NCI-H1417 (cell line): ENCODE measurements around the gene RFC2.
"Not testable (repeated sequence)": the region's sequence is repeated elsewhere in the genome, so short reads cannot be mapped to it uniquely, and the experiment has no call there.

ENCODE experiments used
- DNase-seq, 3 experiments: peaks; one replicate each; lab custom pipeline; 2025; lab: John Stamatoyannopoulos, UW

The RFC2 gene

DNA sequence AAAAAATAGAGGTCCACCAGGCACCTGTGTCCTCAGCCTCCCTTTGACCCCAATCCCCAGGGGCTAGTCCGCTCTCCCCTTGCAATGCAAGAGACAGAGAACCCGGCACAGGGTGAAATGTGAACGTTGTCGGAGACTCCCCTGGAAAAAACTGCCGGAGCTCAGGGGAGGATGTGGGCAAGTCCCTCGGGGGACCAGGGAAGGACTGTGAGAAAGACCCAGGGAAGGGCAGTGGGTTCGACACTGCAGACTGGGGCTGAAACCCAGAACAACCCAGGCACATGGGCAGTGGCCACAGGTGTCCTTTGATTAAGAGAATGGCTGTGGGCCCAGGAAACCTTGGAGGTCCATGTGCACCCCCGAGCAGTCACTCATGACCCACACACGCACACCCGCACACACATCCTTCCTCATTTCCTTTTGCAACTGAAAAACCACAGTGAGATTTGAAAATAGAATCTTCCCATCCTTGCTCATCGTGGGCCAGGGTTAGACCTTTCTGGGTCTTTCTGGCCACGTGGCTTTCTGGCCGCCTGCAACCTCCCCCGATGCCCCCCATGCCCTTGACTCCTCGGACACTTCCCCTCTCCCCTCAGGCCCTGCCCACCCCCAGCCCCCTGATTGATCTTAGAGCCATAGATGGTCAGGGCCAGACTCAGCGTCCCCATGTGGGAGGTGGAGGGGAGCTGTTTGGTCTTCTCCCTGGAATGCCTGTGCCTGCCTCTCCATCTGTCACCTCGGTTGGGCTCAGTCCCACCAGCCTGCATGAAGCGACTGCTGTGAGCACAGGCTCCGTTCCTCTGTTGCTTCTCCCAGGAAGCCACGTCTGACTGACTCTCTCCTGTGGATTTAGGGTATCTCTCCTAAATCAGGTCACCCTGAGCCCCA lies 36.5 kb downstream of the RFC2 start:
- no peak for DNase-seq

DNA sequence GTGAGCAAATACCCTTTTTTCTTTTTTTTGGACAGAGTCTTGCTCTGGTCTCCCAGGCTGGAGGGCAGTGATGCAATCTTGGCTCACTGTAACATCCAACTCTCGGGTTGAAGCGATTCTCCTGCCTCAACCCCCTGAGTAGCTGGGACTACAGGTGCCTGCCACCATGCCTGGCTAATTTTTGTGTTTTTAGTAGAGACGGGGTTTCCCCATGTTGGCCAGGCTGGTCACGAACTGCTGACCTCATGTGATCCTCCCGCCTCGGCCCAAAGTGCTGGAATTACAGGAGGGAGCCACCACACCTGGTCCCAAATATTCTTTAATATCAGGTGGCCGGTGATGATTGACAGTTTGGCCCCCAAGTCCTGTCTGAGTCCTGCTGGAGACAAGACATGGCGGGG lies 37.8 kb downstream of the RFC2 start:
- DNase-seq: no peak

DNA sequence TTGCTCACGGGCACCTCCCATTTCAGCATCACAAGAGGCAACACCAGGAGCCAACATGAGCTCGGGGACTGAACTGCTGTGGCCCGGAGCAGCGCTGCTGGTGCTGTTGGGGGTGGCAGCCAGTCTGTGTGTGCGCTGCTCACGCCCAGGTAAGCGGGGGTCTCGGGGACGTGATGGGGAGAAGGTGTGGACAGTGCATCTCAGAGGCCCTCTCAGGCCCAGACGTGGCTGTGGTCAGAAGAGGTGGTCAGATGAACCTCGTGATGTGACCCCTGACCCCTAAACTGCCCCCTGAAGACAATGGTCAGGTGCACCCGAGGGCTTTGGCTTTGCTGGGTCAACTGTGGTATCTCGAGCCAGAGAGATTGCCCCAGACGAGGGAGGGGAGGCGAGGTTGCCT lies 38.3 kb downstream of the RFC2 start:
- DNase-seq: no peak

DNA sequence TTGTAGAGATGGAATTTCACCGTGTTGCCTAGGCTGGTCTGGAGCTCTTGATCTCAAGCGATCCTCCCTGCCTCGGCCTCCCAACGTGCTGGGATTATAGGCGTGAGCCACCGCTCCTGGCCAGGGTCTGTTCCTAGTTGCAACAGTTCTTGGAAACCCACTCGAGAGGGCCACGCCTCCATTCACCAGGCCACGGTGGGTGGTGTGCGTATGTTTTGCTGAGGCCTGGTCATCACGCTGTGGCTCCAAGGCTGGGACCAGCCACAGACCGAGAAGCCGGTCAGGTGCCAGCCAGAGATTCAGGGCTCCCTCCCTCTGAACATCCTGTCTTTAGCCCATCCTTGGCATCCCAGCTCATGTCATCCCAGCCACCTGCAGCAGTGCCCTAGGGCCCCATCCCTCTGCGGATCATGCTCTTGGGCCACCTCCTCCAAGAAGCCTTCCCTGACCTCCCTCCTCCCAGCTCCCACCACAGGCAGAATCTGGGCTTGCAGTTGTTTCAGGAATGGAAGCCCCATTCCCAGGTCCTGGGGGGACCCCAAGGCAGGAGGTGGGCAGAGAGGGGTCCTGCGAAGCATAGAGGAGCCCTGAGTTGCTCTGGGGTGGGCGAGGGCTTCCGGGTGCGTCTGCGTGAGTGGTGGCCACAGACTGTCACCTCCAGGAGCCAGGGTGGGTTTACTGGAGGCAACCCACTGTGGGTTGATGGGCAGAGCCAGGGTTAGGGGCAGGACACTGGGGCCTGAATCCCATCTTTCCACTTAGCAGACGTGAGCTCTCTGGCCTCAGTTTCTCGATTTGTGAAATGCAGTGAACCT lies 39.2 kb downstream of the RFC2 start:
- DNase-seq: no peak

DNA sequence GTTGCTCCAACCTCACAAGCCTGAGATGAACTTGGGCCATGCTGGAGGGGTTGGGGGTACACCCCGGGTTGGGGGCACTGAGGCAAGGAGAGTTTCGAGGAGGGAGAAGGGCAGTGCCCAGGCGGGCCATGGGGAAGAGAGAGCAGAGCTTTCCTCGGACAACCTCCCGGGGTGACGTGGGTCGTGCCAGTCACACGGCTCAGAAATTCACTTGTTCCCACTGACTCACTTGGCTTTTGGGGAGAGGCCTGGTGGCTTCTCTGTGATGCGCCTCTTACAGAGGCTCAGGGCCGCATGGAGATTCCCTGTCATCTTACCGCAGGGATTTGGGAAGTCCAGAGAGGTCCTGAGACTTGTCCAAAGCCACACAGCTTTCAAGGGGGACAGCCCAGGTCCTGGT lies 41.5 kb downstream of the RFC2 start:
- no peak for DNase-seq

DNA sequence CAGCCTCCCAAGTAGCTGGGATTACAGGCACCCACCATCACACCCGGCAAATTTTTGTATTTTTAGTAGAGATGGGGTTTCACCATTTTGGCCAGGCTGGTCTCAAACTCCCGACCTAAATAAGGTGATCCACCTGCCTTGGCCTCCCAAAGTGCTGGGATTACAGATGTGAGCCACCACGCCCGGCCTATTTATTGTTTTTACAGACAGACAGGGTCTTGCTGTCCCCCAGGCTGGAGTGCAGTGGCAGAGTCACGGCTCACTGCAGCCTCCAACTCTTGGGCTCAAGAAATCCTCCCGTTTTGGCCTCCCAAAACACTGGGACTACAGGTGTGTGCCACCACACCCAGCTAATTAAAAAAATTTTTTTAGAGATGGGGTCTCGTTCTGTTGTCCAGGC lies 46.0 kb downstream of the RFC2 start:
- not testable (repeated sequence) for DNase-seq

DNA sequence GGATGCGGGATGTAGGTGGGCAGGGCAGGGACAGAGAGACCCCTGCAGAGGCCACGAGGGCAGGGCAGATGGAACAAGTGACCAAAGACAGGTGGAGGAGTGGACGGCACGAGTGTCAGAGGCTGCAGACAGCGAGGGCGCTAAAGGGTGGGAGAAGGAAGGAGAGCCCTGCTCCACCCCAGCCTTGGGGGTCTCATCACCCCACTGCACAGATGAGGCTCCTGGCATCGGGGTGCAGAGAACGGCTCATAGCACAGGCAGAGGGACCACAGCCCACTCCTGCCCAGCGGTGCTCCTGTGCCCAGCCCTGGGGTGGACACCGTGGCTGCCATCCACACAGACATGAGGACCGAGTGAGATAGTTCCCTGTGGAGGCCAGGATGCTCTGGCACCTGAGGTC lies 46.6 kb downstream of the RFC2 start:
- DNase-seq: no peak

DNA sequence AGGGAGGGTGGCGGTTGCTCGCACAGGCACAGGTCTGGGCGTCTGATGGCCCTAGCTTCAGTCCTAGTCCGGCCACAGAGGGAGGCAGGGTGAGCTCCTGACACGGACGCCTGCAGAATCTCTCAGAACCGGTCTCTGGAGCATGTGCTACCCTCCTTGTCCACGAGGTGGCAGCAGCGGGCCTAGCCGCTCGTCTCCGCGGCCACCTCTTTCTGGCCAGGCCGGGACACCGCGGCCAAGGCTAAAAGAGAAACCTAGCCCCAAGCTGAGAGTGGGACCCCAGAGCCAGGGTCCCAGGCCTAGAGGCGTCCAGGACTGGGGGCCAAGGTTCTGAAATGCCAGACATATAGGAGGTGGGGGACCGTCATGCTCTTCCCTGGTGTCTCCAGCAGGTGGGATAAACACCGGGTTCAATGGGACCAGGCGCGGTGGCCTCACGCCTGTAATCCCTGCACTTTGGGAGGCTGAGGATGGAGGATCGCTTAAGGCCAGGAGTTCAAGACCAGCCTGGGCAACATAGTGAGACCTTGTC lies 47.5 kb downstream of the RFC2 start:
- peak; percentile 69 to 84 (median 83) for DNase-seq

DNA sequence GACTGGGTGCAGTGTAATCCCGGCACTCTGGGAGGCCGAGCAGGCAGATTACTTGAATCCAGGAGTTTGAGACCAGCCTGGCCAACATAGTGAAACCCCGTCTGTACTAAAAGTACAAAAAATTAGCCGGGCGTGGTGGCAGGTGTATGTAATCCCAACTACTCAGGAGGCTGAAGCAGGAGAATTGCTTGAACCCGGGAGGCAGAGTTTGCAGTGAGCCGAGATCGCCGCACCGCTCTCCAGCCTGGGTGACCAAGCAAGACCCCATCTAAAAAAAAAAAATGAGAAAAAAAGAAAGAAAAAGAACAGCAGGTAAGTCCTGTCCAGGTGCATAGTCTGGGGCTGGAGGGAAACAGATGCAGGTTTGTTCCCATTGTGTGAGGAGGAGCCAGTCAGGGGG lies 48.1 kb downstream of the RFC2 start:
- not testable (repeated sequence) for DNase-seq

DNA sequence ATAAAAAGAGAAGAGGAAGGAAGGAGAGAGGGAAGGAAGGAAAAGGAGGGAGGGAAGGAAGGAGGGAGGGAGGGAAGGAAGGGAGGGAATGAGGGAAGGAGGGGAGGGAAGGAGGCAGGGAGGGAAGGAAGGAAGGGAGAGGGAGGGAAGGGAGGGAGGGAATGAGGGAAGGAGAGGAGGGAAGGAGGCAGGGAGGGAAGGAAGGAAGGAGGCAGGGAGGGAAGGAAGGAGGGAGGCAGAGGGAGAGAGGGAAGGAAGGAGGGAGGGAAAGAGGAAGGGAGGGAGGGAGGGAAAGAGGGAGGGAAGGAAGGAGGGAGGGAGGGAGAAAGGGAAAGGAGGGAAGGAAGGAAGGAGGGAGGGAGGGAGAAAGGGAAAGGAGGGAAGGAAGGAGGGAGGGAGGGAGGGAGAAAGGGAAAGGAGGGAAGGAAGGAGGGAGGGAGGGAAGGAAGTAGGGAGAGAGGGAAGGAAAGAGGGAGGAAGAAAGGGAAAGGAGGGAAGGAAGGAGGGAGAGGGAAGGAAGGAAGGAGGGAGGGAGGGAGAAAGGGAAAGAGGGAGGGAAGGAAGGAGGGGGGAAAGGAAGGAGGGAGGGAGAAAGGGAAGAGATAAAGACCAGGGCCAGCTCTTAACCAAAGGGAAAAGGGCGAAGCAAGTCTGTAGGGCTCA lies 50.1 kb downstream of the RFC2 start:
- no peak for DNase-seq

DNA sequence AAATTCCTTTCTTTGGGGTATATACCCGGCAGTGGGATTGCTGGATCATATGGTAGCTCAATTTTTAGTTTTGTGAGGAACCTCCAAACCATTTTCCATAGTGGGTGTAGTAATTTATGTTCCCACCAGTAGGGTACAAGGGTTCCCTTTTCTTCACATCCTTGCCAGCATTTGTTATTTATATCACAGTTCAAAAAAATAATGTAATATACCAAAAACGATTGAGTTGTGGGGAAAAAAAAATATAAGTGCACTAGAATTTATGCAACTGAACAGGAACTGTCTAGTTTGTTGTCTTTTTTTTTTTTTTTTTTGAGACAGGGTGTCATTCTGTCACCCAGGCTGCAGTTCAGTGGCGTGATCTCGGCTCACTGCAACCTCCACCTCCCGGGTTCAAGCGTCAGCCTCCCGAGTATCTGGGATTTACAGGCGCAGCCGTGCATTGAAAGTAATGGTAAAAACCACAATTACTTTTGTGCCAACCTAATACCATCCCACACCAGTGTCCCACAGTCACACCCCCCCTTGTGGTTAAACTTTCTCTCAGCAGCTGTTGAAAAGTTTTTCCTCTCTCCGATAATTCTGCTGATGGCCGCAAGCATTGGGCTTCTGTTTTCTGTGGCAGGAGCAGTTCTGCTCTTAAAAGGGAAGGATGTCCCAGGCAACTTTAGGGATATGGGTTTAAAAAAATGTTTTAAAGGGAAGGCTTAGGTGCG lies 51.2 kb downstream of the RFC2 start:
- no peak for DNase-seq

DNA sequence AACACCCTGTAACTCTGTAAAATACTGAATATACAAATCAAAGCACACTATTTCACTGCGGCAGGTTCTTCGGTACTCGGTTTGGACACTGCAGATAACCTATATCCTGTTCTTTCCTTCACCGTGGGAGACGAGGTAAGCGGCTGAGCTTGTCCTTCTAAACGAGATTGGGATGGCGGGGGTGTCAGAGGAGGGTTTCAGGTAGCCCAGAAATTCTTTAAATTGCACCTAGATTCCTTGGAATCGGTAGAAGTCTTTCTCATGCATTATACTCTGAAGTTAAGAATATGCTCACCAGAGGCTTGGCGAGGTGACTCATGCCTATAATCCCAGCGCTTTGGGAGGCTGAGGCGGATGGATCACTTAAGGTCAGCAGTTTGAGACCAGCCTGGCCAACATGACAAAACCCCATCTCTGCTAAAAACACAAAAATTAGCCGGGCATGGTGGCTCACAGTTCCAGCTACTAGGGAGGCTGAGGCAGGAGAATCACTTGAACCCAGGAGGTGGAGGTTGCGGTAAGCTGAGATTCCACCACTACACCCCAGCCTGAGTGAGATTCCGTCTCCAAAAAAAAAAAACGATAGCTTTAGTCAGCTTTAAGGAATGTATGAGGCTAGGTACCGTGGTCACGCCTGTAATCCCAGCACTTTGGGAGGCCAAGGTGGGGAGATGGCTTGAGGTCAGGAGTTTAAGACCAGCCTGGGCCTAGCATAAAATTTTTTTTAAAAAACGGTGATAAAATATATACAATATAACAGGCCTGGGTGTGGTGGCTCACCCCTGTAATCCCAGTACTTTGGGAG lies 54.4 kb downstream of the RFC2 start:
- no peak for DNase-seq

DNA sequence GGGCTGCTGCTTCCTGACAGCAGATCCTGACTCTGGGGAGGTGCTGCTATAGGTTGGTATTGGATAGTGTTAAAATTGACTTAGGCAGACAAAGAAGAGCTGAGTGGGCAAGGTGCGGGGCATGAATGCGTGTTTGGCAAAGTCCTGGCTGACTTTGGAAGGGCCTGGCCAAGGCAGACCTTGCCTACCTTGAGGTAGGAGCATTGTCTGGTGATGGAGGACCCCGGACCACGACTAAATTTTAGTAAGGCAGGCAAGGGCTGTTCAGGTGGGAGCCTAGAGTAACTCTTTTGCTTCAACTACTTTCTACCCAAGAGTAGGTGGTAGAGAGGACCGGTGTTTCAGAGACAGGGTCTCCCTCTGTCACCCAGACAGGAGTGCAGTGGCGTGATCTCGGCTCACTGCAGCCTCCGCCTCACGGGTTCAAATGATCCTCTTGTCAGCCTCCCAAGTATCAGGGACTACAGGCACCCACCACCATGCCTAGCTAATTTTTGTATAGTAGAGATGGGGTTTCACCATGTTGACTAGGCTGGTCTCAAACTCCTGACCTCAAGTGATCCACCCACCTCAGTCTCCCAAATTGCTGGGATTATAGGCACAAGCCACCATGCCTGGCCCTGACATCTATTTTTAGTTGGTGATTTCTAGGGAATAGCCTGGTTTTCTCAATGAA lies 56.6 kb downstream of the RFC2 start:
- DNase-seq: no peak

DNA sequence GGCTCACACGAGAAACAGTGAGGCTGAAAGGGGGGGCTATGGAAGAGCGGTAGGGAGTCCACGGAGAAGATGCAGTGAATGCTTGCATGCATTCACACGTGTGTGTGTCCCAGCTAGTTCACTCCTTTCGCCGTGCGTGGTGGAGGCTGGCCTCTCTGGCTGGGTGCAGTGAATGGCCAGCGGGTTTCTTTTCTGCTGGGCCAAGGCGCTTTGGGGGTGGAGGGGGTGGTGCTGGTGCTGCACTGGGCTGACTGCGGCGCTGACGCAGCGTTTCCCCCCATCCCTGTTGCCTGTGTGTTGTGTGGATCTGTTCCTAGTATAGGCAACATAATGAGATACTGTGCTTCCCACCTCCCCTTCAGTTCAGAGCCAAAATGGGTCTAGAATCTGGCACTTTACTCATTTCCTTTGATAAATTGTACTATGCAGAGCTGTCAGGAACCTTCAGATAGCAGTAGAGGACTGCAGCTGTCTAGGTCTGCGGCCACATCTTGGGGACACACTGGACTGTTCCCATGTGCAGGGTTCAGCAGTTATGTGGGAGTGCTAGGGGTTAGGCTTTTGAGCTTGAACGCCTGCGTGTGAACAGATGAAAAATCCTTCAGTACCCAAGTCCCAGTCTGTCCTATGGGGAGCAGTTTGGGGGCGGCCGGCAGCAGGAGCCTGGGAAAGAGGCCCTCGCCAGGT lies 58.1 kb downstream of the RFC2 start:
- not testable (repeated sequence) for DNase-seq

DNA sequence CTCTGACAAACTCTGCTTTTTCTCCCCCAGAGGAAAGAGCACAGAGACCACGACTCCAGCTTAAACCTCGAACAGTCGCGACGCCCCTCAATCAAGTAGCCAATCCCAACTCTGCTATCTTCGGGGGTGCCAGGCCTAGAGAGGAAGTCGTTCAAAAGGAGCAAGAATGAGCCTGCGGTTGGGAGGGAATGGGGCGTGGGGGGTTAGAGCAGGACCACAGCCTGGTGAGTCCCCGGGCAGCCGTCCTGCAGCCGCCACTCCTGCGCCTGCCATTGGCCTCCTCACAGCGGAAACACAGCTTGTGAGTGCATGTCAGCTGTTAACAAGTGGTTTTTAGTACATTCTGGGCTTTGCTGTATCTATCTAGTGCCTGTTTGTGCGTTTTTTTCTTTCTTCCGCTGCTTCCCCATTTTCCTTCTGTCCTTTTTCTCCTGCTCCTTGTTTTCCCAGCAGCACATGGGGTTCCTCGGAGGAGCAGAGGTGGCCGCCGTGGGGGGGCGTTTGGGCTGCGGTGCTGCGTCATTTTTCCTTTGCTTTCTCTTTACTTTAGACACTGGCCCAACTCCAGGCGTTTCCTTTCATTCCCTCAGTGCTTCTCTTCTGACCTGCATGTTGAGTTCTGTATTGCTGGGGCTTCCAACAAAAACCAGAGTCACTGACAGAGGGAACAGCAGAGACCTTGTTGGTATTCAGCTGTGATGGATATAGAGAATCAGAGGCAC lies 58.9 kb downstream of the RFC2 start:
- not testable (repeated sequence) for DNase-seq

DNA sequence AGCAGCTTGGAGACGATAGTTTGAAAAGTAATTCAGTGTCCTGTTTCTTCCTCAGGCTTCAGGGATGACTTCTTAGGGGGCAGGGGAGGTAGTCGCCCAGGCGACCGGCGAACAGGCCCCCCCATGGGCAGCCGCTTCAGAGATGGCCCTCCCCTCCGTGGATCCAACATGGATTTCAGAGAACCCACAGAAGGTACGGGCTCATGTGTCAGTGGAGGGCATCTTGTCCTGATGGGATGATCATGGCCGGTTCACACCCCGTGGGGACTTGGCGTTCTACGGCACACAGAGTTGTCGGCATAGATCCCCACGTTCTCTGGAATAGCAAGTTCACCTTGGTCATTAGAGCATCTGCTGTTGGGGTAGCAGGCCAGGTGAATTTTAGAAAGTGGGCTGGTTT lies 59.5 kb downstream of the RFC2 start:
- DNase-seq: no peak

DNA sequence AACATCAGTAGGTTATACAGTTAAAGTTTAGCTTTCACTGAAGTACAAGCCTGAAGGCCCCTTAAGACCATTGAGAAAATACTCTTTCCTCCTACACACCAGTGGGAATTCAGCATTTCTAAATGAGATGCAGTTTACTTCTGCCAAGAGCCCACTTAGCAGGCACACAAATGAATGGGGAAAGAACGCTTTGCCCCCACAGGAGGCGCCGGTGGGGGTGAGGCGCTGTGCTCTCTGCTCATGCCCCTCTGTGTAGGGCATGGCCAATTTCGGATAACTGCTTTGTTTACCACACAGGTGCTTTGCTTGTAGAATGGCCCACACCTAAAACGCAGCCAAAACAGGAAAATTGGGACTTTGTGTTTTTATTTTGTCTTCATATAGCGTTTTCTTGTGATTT lies 60.3 kb downstream of the RFC2 start:
- DNase-seq: no peak

DNA sequence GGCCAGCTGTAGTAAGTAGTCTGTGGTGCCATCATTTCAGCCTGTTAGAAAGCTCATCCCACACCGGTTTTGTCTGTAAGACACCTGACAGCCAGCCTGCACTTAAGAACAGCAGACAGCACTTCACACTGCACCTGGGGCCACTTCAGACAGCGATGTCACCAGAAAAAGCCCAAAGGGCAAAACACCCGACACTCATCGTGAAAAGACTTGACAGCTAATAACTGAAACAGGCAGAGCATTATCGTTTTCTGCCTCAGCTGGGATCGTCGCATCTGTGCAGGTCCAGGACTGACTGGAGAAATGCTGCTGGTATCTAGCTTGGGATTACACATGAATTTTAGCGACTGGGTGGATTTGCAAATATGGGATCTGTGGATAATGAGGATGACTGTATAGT lies 61.1 kb downstream of the RFC2 start:
- peak; percentile 54 to 91 (median 78) for DNase-seq

DNA sequence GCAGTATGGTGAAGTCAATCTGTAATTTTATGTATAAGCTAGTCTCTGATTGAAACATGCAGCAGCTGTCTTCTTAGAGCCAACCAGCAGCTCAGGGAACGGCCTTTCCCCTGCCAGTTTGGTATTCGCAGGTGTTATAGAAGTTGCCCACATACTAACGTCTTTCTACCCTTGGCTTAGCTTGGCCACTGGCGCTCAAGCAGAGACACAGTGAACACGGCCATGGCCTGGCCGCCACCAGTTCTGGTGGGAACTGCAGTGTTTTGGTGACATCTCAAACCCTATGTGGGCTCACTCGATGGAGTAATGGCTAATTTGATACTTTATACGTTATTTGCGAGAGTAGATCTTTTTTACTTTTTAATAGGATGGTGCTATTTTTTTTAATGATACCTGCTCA lies 63.0 kb downstream of the RFC2 start:
- no peak for DNase-seq
